Prostate gland (tissue), 2 donors: ENCODE data around the gene TUBA1B. TPM values are rescaled to one million over a fixed set of nuclear protein-coding genes. Genes with fewer than 3 reads are reported as not detected.
"Not testable (repeated sequence)": the region's sequence is repeated elsewhere in the genome, so short reads cannot be mapped to it uniquely, and the experiment has no call there.

ENCODE experiments used
- DNase-seq: peaks from one replicate; pipeline ENCODE4 v3.0.0-alpha.2; 2019; ENCODE audit warnings: low spot score
- H3K27ac ChIP-seq, 2 donors: fragments of 200-600 bp; sonication (generic); 2 replicates each; pipeline ENCODE4 v1.5.1; 2017 to 2019
- H3K27me3 ChIP-seq: fragments of 200-600 bp; sonication (generic); replicated peaks from 2 replicates; pipeline ENCODE4 v1.5.1; 2019; ENCODE audit not compliant: insufficient read depth
- H3K36me3 ChIP-seq, 2 donors: fragments of 200-600 bp; sonication (generic); 1 replicate in 1 of 2; 2 replicates in 1 of 2; pipeline versions ENCODE4 v1.5.1 to v1.8.1; 2017 to 2019
- H3K4me1 ChIP-seq: fragments of 200-600 bp; sonication (generic); replicated peaks from 2 replicates; pipeline ENCODE4 v1.5.1; 2019
- H3K4me3 ChIP-seq, 2 donors: fragments of 200-600 bp; sonication (generic); 2 replicates each; pipeline ENCODE4 v1.5.1; 2017 to 2019
- H3K9me3 ChIP-seq: fragments of 200-600 bp; sonication (generic); 2 replicates; pipeline ENCODE4 v1.5.1; 2017
- POLR2A ChIP-seq: fragments of 450-650 bp; IDR thresholded peaks from one replicate; pipeline ENCODE4 v1.6.1; 2016; ENCODE audit warnings: antibody characterized with exemption, mild to moderate bottlenecking
- POLR2AphosphoS5 ChIP-seq: sonication (generic); formaldehyde crosslinking; IDR thresholded peaks from one replicate; pipeline ENCODE4 v1.6.1; 2017; ENCODE audit warnings: antibody characterized with exemption
- WGBS: methylation state at CpG from one replicate; pipeline ENCODE4 v1.1.5; 2018; 5-methylcytosine and 5-hydroxymethylcytosine counted together
- intact Hi-C: fragments of 100-400 bp; cut with DNase I; formaldehyde crosslinking; loops from one replicate; pipeline ENCODE4 v1.14.2; 2022
- total RNA-seq, 2 donors: library from RNA; depleted of rRNA; stranded (reverse); fragments of >200 nt; gene quantifications; one replicate each; pipeline ENCODE4 v1.1.0, GENCODE V29; 2016
- TF ChIP-seq, protein P1 (sequence below), 4 experiments: fragments of 200-600 bp in 2 of 4; fragments of 450-650 bp in 2 of 4; sonication (generic) in 2 of 4; IDR thresholded peaks; 1 replicate in 3 of 4; 2 replicates in 1 of 4; pipeline ENCODE4 v1.5.1; 2016 to 2019; ENCODE audit warnings: antibody characterized with exemption in 4 of 4, mild to moderate bottlenecking in 2 of 4, moderate library complexity in 2 of 4

The TUBA1B gene
- total RNA-seq, 2 donors from 2014 or later = 292 to 922 TPM

DNA sequence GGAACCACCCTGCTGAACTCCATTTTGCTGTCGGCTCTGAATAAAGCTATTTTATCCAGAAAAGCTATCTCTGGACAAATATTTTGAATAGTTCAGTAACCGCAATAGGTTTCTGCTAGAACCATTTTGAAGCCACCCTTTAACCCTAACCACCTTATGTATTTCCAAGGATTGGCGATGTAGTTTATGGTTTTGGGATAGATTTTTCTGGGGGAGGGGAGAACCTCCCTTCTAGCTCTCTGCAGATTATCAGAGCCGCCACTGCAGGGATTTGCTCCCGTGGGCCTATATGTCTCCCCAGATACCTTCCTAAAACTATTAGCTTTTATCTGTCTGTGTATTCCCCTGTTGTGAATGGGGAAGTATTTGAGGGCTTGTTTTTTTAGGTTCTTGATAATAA, 1.8 kb upstream of the TUBA1B start:
- Histone ChIP-seq H3K4me1 (no peaks in the 10 kb centered on the region), H3K9me3 (no peaks in the 10 kb centered on the region), H3K36me3 (no peaks in the 10 kb centered on the region), H3K27ac (no peak overlapping the region), H3K27me3 (no peaks in the 10 kb centered on the region), H3K4me3 (no peak overlapping the region)
- DNase-seq = no peak
- intact Hi-C loops = no loop called here
- no peak for TF ChIP-seq POLR2A
- WGBS = 59% methylated on average over 5 of the region's 5 CpGs

DNA sequence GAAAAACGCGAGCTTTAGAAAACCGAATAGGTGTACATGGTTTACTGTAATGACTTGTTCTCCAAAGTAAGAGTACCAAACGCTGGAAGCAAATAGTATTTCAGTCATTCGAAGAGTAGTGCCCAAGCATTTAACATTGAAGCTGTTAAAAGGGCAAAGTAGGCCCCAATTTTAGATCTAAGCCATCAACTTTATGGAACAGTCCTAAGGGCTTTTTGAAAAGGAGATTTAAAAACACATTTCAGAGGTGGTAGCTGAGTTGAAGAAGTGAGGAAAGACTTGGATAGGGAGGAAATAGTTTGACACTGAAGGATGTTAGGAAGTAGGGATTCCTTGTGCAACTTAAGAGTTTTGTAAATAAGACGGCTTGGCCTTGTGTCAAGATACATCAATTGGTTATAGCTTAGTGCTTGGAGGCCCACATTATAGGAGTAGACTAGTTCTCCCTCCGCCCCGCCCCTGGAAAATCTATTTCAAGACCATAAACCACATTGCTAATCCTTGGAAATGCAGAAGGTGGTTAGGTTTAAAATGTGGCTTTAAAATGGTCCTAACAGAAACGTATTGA, 783 bp upstream of the TUBA1B start:
- intact Hi-C loops = loop anchor here (2.0 kb wide), 1 partner anchor 57 kb away; the partner anchor contains the start of gene TUBA1A
- no peaks in the 10 kb centered on the region for H3K9me3 ChIP-seq
- 20% methylated on average over 9 of the region's 9 CpGs for WGBS
- DNase-seq = peak; percentile 14
- peak overlapping the region; percentile 98 to 100 for H3K27ac ChIP-seq
- TF ChIP-seq, protein P1, sequence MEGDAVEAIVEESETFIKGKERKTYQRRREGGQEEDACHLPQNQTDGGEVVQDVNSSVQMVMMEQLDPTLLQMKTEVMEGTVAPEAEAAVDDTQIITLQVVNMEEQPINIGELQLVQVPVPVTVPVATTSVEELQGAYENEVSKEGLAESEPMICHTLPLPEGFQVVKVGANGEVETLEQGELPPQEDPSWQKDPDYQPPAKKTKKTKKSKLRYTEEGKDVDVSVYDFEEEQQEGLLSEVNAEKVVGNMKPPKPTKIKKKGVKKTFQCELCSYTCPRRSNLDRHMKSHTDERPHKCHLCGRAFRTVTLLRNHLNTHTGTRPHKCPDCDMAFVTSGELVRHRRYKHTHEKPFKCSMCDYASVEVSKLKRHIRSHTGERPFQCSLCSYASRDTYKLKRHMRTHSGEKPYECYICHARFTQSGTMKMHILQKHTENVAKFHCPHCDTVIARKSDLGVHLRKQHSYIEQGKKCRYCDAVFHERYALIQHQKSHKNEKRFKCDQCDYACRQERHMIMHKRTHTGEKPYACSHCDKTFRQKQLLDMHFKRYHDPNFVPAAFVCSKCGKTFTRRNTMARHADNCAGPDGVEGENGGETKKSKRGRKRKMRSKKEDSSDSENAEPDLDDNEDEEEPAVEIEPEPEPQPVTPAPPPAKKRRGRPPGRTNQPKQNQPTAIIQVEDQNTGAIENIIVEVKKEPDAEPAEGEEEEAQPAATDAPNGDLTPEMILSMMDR (IDR thresholded peaks at IDR 0.05) = peak in 1 of 4 experiments; percentile 0
- no peak for TF ChIP-seq POLR2AphosphoS5
- H3K4me1 ChIP-seq = no peaks in the 10 kb centered on the region
- peak overlapping the region; percentile 85 to 97 for H3K4me3 ChIP-seq
- H3K27me3 ChIP-seq = no peaks in the 10 kb centered on the region
- no peaks in the 10 kb centered on the region for H3K36me3 ChIP-seq

DNA sequence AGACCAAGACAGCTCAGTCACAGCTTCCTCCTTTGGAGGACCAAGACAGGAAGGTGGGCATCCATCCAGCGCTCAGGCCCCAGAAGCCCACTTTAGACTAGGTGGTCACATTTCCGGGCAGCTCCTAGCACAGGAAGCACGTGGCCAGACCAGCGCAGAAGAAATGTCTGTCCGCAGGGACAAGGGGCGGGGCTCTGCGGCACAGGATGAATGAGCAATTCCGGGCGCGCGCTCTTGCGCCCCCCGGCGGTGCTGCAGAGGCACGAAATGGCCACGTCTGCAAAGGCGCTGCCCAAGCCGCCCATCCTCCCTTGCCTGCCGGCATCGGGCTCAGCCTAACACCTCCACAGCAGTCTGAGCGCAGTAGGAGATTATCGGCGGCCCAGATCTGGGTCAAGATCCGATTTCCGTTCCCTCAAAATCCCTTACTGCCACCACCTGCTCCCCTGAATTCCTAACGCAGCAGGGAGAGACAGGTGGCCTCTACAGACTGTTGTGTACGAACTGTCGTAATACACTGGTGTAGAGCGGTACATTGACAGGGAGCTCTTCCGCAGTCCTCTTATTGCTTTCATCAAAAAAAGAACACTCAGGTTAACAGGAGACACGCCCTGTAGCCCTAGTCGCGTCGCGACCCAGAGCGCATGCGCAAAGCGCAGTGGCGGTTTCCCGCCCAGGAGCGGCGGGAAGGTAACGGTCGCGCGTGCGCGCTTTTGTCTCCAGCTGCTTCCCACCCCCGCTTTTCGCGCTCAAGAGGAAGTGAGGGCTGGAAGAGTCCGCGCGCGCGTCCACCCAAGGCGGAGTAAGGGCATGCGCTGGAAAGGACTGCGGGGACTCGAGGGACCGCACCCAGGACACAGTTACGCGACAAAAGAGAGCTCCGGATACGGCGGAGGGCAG, 794 bp downstream of the TUBA1B start:
- Histone ChIP-seq H3K9me3 (no peaks in the 10 kb centered on the region), H3K4me1 (no peaks in the 10 kb centered on the region), H3K27me3 (no peaks in the 10 kb centered on the region), H3K27ac (peak overlapping the region; percentile 98 to 100), H3K36me3 (no peaks in the 10 kb centered on the region), H3K4me3 (peak overlapping the region; percentile 85 to 97)
- under 1% methylated on average over 66 of the region's 66 CpGs for WGBS
- DNase-seq = peak; percentile 92
- TF ChIP-seq POLR2A (peak; percentile 66), POLR2AphosphoS5 (peak; percentile 95)
- TF ChIP-seq, protein P1 (IDR thresholded peaks at IDR 0.05) = peak; percentile 73 to 93 (median 89)
- intact Hi-C loops = loop anchor here (1.0 to 2.0 kb wide), 2 partner anchors 58 to 105 kb away; partner anchors contain the start of gene TUBA1A

DNA sequence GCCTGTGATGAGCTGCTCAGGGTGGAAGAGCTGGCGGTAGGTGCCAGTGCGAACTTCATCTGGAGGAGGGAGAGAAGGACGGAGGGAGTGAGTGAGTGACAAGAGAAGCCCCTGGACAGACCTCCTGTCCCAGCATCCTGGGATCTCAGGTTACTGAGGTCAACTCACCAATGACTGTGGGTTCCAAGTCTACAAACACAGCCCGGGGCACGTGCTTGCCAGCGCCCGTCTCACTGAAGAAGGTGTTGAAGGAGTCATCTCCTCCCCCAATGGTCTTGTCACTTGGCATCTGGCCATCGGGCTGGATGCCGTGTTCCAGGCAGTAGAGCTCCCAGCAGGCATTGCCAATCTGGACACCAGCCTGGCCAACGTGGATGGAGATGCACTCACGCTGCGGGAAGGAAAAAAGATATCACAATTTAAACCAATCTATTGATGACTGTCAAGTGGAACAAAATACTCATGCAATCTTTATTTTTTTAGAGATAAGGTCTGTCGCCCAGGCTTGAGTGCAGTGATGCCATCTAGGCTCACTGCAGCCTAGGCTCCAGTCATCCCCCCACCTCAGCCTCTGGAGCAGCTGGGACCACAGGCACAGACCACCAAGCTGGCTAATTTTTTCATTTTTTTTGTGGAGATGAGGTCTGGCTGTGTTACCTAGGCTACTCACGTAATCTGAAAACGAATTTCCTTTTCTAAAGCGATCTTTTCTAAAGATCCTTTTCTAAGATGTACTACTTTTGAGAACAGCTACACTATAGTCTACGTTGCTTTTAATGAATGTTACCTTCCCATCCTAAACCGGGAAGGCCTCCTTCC, 1.7 kb downstream of the TUBA1B start:
- H3K9me3 ChIP-seq = no peaks in the 10 kb centered on the region
- no peaks in the 10 kb centered on the region for H3K4me1 ChIP-seq
- peak overlapping the region; percentile 85 to 97 for H3K4me3 ChIP-seq
- TF ChIP-seq POLR2AphosphoS5 (no peak), POLR2A (no peak)
- TF ChIP-seq, protein P1 (IDR thresholded peaks at IDR 0.05) = no peak
- WGBS = 48% methylated on average over 18 of the region's 18 CpGs
- H3K36me3 ChIP-seq = no peaks in the 10 kb centered on the region
- no peaks in the 10 kb centered on the region for H3K27me3 ChIP-seq
- H3K27ac ChIP-seq = peak overlapping the region; percentile 98 to 100
- no peak for DNase-seq
- intact Hi-C loops = loop anchor here (1.0 to 10.0 kb wide), 3 partner anchors 59 to 106 kb away; partner anchors contain the start of genes KMT2D, RHEBL1 and TUBA1A

DNA sequence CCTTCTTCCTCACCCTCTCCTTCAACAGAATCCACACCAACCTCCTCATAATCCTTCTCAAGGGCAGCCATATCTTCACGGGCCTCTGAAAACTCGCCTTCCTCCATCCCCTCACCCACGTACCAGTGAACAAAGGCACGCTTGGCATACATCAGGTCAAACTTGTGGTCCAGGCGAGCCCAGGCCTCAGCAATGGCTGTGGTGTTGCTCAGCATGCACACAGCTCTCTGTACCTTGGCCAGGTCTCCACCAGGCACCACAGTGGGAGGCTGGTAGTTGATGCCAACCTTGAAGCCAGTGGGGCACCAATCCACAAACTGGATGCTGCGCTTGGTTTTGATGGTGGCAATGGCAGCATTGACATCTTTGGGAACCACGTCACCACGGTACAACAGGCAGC, 3.2 kb downstream of the TUBA1B start:
- H3K4me1 ChIP-seq, H3K27me3 ChIP-seq, H3K9me3 ChIP-seq, H3K36me3 ChIP-seq, H3K4me3 ChIP-seq, H3K27ac ChIP-seq, DNase-seq: not testable (repeated sequence)
- 88% methylated on average over 6 of the region's 8 CpGs for WGBS
- intact Hi-C loops = loop anchor here (10.0 kb wide), 1 partner anchor 63 kb away; the partner anchor contains the start of genes KMT2D and RHEBL1
